ENCODE results near the gene ZNF76. TPM values are rescaled to one million over a fixed set of nuclear protein-coding genes. Genes with fewer than 3 reads are reported as not detected.

Gene ZNF76
- polyA plus RNA-seq, 1 of the 3 experiments (the other 2 are of a cell fraction) = 19.7 TPM

DNA sequence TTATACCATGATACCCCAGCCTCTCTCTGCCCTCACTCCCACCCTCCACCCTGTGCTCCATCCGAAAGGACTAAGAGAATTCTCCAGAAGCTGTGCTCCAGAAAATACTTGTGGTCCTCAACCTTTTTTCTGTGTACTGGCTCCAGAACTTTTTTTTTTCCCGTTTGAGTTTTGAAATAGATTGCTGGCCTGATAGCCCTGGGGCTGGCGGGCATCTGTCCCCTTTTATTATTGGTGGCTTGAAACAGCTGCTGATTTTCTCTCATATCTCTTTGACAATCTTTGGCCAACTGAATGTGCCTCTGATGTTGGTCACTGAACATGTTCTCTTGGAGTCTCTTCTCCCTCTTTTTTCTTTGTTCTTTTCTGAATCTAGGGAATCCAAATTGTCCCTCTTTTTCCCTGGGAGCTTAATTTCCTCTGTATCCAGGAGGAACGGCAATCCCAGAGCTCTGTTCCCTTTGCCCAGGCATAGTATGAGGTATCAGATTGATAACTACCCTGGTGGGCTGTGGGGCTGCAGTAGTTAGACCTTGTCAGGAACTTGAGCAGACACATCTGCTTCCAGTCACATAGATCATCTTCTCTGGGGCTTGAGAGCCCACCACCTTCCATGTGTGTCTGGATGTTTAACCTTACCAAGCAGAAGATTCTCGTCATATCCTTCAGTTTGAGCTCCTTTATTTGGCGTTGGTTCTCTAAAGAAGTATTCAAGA is 84.5 kb downstream of the ZNF76 start (continued):
- TF ChIP-seq, protein P1, sequence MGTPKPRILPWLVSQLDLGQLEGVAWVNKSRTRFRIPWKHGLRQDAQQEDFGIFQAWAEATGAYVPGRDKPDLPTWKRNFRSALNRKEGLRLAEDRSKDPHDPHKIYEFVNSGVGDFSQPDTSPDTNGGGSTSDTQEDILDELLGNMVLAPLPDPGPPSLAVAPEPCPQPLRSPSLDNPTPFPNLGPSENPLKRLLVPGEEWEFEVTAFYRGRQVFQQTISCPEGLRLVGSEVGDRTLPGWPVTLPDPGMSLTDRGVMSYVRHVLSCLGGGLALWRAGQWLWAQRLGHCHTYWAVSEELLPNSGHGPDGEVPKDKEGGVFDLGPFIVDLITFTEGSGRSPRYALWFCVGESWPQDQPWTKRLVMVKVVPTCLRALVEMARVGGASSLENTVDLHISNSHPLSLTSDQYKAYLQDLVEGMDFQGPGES (IDR thresholded peaks at IDR 0.05; ENCODE audit: low read depth, low read length) = no peak
- TF ChIP-seq SIN3A (IDR thresholded peaks at IDR 0.05; ENCODE audit: borderline replicate concordance, low read depth, low read length) = no peak
- TF ChIP-seq, protein P2, sequence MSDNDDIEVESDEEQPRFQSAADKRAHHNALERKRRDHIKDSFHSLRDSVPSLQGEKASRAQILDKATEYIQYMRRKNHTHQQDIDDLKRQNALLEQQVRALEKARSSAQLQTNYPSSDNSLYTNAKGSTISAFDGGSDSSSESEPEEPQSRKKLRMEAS (IDR thresholded peaks at IDR 0.05; ENCODE audit: low read depth) = no peak
- TF ChIP-seq JUND (IDR thresholded peaks at IDR 0.05) = no peak
- TF ChIP-seq GABPA (IDR thresholded peaks at IDR 0.05; ENCODE audit: low read depth) = no peak
- TF ChIP-seq YY1 (IDR thresholded peaks at IDR 0.05; ENCODE audit: low read depth) = no peak
- TF ChIP-seq RFX5 (IDR thresholded peaks at IDR 0.05; ENCODE audit: low read length) = no peak
- no peak for TF ChIP-seq TCF12 (IDR thresholded peaks at IDR 0.05)
- no peak for TF ChIP-seq SMC3 (IDR thresholded peaks at IDR 0.05; ENCODE audit: low read depth, low read length)
- no peak for TF ChIP-seq FOSL2 (IDR thresholded peaks at IDR 0.05; ENCODE audit: borderline replicate concordance, low read depth)
- no peak for TF ChIP-seq NRF1 (IDR thresholded peaks at IDR 0.05; ENCODE audit: low read depth, low read length)
- no peak for TF ChIP-seq EZH2phosphoT487 (IDR thresholded peaks at IDR 0.05; ENCODE audit: borderline replicate concordance, low read depth)
- no peak for TF ChIP-seq RAD21 (IDR thresholded peaks at IDR 0.05; ENCODE audit: low read length)

Other genes starting within 250 kb of the ZNF76 start
- gene TCP11, start 118.4 kb upstream of the ZNF76 start, polyA plus RNA-seq (2012; rRNA removed) = 0.05 and 0.16 TPM in 2 replicates
- gene SCUBE3, start 45.8 kb upstream of the ZNF76 start, polyA plus RNA-seq (2012; rRNA removed) = 1.8 and 2.0 TPM in 2 replicates
- gene DEF6, start 38.1 kb downstream of the ZNF76 start, polyA plus RNA-seq (2012; rRNA removed) = 0.13 and 0.16 TPM in 2 replicates
- gene PPARD, start 82.8 kb downstream of the ZNF76 start, polyA plus RNA-seq (2012; rRNA removed) = 11.5 and 13.3 TPM in 2 replicates
- gene FANCE, start 192.6 kb downstream of the ZNF76 start, polyA plus RNA-seq (2012; rRNA removed) = 5.8 and 6.5 TPM in 2 replicates
- 2,393 and 3,548 TPM in 2 replicates for gene RPL10A, start 208.7 kb downstream of the ZNF76 start, polyA plus RNA-seq (2012; rRNA removed)
- 5.2 and 7.1 TPM in 2 replicates for gene TEAD3, start 237.3 kb downstream of the ZNF76 start, polyA plus RNA-seq (2012; rRNA removed)

Data from SK-N-SH (cell line).